DMS53 (cell line): ENCODE results near the gene PPP3CA.
A peak's percentile ranks its signal among the peaks of the same experiment; 100 is the strongest.
"Not testable (repeated sequence)": the region's sequence is repeated elsewhere in the genome, so short reads cannot be mapped to it uniquely, and the experiment has no call there.

ENCODE experiments used
- DNase-seq: peaks from one replicate; lab custom pipeline; 2025; lab: John Stamatoyannopoulos, UW

Gene PPP3CA

GRCh38 chr4:101141230-101141629 is 206.1 kb downstream of the PPP3CA start:
- no peak for DNase-seq

- peak; percentile 43 for DNase-seq
These were observed 207.1 kb downstream of the PPP3CA start for GRCh38 chr4:101140228-101140627.

- DNase-seq: peak; percentile 76
These were observed 210.7 kb downstream of the PPP3CA start for GRCh38 chr4:101136373-101137370.

- no peak for DNase-seq
These were observed 211.8 kb downstream of the PPP3CA start for GRCh38 chr4:101135371-101136010.

DNA sequence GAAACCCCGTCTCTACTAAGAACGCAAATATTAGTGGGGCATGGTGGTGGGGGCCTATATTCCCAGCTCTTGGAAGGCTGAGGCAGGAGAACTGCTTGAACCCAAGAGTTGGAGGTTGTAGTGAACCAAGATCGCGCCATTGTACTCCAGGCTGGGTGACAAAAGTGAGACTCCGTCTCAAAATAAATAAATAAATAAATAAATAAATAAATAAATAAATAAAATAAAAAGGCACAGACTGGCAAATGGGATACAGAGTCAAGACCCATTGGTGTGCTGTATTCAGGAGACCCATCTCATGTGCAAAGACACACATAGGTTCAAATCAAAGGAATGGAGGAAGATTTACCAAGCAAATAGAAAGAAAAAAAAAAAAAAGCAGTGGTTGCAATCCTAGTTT is 216.3 kb downstream of the PPP3CA start:
- DNase-seq: not testable (repeated sequence)

GRCh38 chr4:101128898-101129297 is 218.4 kb downstream of the PPP3CA start:
- peak; percentile 2 for DNase-seq

GRCh38 chr4:101128473-101128872 is 218.9 kb downstream of the PPP3CA start:
- no peak for DNase-seq

DNA sequence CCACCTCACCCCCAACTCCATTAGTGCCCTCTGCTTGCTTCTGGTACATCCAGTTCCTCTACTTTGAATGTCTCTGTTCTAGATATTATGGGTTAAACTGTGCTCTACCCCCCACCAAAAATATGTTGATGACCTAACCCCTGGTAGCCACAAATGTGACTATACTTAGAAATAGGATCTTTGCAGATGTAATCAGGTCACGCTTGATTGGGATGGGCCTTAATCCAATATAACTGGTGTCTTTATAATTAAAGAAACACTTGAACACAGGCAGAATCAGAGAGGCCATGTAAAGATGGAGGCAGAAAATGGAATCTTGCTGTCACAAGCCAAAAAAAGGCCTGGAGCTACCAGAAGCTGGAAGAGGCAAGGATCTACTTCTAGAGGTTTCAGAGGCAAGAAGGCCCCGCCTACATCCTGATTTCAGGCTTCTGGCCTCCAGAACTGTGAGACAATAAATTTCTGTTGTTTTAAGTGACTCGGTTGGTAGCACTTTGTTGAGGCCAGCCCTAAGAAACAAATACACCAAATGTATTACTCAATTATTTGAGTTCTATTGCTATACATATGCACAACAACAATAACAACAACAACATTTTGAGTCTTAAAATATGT is 220.0 kb downstream of the PPP3CA start:
- no peak for DNase-seq

DNA sequence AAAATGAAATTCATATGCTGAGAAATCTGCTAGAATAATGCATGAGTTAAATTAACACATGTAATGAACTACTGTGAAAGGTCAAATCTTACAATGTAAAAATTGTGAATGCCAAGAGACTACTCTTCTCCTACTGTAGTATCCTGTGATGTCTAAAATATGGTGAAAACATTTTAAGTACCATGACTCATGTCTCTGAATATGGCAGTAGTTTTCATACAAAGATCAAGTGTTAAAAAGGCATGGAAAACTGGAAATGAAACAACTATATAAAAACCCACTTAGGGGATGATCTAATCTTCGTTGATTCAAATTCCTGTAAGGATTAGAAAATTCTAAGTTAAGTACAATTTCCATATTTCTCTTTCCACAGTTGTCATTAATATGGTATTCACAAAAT is 221.3 kb downstream of the PPP3CA start:
- DNase-seq: peak; percentile 27

DNA sequence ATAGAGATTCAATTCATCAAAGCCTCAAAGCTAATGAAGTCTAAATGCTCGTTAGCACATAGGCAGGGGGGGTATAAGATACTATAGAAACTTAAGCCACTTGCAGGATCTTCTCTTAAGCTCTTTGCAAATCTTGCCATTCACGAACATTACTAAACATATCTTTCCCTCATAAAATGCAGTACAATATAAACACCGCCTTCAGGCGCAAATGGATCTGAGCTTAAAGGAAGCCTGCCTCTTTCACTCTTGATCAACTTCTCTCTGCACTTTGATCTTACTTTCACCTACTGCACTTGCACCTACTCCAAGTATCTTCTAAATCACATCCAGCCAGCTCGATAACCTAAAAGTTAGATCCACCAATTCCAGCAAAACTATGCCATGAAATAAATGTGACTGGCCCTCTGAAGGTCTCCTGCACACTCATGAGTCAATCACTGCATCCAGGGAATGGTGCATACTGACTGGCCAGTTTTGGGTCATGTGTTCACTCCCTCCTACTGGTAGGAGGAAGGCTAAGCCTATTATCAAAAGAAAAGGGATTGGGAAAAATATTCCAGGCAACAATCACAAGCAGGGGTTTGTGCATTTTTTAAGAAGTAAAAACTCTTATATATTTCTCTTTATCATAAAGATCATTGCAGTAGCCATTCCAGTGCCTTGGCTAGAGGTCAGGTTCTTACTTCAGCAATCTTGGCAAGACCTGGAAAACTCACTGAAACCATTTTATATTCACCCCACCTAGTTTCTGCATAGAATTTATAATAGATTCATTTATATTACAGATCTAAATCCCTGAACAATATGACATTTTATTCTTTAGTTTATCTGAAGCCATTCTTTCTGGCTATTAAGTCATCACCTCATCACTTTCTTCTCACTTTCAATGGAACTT is 222.0 kb downstream of the PPP3CA start:
- DNase-seq: no peak

- no peak for DNase-seq
These were observed 224.1 kb downstream of the PPP3CA start for GRCh38 chr4:101123231-101123630.

DNA sequence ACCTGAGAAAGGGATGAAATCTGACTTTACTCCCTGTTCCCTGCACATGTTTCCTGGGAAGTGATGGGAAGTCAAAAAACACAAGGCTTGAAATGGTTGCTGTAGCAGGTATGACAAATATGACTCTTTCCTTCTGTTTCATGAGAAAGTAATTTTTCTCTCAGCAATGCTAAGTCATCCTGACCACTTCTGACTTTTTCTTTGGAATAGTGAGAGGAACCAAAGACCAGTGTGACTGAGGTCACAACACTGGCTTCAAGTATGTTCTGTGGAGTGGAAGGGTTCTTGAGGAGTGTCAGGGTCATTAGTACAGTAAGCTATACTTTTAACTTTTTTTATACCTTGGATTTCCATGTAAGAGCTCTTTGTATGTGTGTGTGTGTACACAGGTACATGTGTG is 225.3 kb downstream of the PPP3CA start:
- DNase-seq: no peak

GRCh38 chr4:101119141-101119540 is 228.2 kb downstream of the PPP3CA start:
- DNase-seq: no peak

- DNase-seq: no peak
These were observed 228.7 kb downstream of the PPP3CA start for GRCh38 chr4:101118617-101119016.

DNA sequence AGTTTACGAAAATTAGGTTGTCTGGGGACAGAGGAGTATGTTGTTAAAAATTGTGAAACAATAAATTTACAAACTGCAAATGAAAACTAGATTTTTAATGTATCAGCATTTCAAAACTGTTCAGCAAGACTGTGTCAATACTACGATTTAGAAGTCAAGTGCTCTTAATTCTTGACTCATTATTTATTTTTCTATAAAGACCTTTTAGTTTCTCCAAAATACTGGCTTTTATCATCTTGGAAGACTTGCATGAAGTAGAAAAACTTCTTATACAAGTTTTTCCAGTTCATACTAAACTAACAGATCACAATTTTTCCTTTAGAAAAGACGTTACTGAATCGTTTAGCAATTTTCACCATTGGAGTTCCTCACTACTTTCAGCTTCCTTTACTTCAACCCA is 231.4 kb downstream of the PPP3CA start:
- peak; percentile 53 for DNase-seq

GRCh38 chr4:101114936-101115372 is 232.4 kb downstream of the PPP3CA start:
- peak; percentile 18 for DNase-seq

DNA sequence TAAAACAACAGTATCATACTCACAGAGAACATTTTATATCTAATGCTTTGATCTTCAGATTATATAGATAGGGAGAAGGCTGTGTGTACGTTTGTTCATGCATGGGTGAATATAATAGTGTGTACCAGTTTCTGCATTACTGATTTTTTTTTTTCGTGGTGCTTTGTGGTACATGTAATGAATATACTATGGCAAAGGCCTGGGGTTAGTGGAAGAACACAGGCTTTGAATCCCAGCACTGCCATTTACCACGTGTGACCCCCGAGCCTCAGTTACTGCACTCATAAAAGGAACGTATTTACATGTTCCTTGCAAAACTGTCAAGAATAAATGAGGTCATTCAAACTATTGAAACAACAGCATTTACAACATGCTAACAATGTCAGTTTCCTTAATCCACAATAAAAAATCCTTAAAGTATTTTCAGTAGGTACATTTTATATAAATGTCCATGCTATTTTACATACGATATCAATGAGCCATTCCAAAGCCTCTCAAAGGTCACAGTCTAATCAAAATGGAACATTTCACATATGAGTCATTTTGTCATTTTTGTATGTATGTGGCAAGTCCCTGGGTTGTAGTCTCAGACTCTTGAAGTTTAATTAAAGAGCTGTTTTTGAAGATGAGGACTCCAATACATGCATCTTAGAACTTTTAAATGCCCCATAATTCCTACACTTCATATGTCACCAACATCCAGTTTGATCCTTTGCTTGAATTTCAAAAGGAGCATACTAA is 242.8 kb downstream of the PPP3CA start:
- peak; percentile 57 for DNase-seq

GRCh38 chr4:101103381-101104142 is 243.8 kb downstream of the PPP3CA start:
- DNase-seq: peak; percentile 59

GRCh38 chr4:101102114-101102742 is 245.1 kb downstream of the PPP3CA start:
- DNase-seq: peak; percentile 2

- no peak for DNase-seq
These were observed 246.3 kb downstream of the PPP3CA start for GRCh38 chr4:101101072-101101471.
